Measurements from ENCODE around the gene ZC3HAV1. TPM values are rescaled to one million over a fixed set of nuclear protein-coding genes. Genes with fewer than 3 reads are reported as not detected.

ZC3HAV1 gene
- total and polyA plus RNA-seq, 2 experiments from 2014 or later = 24.8 to 56.8 TPM

DNA sequence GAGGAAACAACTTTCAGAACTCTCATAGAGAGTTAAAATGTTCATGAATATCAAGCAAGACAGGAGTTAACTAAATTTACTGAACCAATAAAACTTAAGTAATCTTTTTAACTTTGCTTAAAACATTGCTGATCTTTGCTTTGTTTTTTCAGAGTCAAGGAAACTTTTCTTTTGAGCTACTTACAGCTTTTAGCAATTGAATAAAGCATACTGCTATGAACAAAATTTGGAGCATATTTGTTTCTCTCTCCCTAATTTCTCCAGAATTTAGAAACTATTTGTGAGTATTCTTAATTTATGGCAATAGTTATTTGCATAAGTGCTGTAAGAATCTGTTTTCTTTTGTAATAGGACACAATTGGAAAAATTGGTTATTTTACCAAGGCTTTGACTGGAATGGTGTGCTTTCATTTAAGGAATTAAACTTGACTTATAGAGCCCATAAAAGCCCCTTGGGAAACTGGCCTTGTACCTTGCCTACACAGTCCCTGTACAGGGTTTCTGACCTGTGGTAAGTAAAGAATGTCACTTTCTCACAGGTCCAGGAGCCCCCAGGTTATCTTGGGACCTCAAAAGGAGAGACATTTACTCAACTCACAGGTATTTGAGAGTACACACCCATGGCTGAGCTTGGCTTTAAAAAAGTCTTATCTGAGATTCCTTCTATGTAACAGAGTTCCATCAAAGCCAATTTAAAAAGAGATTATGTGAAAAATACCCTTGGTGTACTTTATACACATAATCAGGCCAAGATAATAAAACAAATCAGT, 105.0 kb downstream of the ZC3HAV1 start:
- Mint-ChIP-seq H3K9me3 (peaks cover 34% of the 10 kb centered on the region), H3K27me3 (ENCODE audit: insufficient read depth, low read depth, poor library complexity) (no peaks in the 10 kb centered on the region), H3K4me1 (no peaks in the 10 kb centered on the region), H3K4me3 (no peak overlapping the region), H3K36me3 (ENCODE audit: low read depth) (peaks cover 10% of the 10 kb centered on the region; the same call in 1 of the 3 replicates), H3K27ac (no peak overlapping the region)
- no peak overlapping the region for H2AFZ ChIP-seq
- no peaks in the 10 kb centered on the region for H3K79me2 ChIP-seq (replicated peaks; ENCODE audit: insufficient read depth)
- no peaks in the 10 kb centered on the region for H3K27me3 ChIP-seq (ENCODE audit: insufficient read depth)
- no peaks in the 10 kb centered on the region; the same call in 1 of the 2 replicates for H3K4me1 ChIP-seq (ENCODE audit: insufficient read depth)
- 0 out of 2 replicates have a peak, but pooled peaks cover 5% of the 10 kb centered on the region for H3K9me2 ChIP-seq (ENCODE audit: insufficient read depth)
- no peaks in the 10 kb centered on the region for H3F3A ChIP-seq (replicated peaks; ENCODE audit: low read depth)
- no peak overlapping the region for H3K4me2 ChIP-seq
- H3K4me3 ChIP-seq = no peak overlapping the region
- no peaks in the 10 kb centered on the region; the same call in 1 of the 2 replicates for H3K36me3 ChIP-seq (ENCODE audit: insufficient read depth)
- H4K20me1 ChIP-seq (replicated peaks; ENCODE audit: insufficient read depth) = no peaks in the 10 kb centered on the region
- ATAC-seq = no peak
- no peak for DNase-seq (ENCODE audit: low spot score)
- no peak for TF ChIP-seq EZH2 (IDR thresholded peaks at IDR 0.05; ENCODE audit: low read depth, unreplicated experiment)
- no peak for TF ChIP-seq ZNF331 (CRISPR knock-in tag; IDR thresholded peaks at IDR 0.05; ENCODE audit: low read depth)
- TF ChIP-seq, protein P1, sequence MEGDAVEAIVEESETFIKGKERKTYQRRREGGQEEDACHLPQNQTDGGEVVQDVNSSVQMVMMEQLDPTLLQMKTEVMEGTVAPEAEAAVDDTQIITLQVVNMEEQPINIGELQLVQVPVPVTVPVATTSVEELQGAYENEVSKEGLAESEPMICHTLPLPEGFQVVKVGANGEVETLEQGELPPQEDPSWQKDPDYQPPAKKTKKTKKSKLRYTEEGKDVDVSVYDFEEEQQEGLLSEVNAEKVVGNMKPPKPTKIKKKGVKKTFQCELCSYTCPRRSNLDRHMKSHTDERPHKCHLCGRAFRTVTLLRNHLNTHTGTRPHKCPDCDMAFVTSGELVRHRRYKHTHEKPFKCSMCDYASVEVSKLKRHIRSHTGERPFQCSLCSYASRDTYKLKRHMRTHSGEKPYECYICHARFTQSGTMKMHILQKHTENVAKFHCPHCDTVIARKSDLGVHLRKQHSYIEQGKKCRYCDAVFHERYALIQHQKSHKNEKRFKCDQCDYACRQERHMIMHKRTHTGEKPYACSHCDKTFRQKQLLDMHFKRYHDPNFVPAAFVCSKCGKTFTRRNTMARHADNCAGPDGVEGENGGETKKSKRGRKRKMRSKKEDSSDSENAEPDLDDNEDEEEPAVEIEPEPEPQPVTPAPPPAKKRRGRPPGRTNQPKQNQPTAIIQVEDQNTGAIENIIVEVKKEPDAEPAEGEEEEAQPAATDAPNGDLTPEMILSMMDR (conservative IDR thresholded peaks at IDR 0.05; ENCODE audit: low read depth in 2 of 2) = no peak
- no peak for TF ChIP-seq POLR2AphosphoS5 (IDR thresholded peaks at IDR 0.05; ENCODE audit: low read depth)
- TF ChIP-seq, protein P2, sequence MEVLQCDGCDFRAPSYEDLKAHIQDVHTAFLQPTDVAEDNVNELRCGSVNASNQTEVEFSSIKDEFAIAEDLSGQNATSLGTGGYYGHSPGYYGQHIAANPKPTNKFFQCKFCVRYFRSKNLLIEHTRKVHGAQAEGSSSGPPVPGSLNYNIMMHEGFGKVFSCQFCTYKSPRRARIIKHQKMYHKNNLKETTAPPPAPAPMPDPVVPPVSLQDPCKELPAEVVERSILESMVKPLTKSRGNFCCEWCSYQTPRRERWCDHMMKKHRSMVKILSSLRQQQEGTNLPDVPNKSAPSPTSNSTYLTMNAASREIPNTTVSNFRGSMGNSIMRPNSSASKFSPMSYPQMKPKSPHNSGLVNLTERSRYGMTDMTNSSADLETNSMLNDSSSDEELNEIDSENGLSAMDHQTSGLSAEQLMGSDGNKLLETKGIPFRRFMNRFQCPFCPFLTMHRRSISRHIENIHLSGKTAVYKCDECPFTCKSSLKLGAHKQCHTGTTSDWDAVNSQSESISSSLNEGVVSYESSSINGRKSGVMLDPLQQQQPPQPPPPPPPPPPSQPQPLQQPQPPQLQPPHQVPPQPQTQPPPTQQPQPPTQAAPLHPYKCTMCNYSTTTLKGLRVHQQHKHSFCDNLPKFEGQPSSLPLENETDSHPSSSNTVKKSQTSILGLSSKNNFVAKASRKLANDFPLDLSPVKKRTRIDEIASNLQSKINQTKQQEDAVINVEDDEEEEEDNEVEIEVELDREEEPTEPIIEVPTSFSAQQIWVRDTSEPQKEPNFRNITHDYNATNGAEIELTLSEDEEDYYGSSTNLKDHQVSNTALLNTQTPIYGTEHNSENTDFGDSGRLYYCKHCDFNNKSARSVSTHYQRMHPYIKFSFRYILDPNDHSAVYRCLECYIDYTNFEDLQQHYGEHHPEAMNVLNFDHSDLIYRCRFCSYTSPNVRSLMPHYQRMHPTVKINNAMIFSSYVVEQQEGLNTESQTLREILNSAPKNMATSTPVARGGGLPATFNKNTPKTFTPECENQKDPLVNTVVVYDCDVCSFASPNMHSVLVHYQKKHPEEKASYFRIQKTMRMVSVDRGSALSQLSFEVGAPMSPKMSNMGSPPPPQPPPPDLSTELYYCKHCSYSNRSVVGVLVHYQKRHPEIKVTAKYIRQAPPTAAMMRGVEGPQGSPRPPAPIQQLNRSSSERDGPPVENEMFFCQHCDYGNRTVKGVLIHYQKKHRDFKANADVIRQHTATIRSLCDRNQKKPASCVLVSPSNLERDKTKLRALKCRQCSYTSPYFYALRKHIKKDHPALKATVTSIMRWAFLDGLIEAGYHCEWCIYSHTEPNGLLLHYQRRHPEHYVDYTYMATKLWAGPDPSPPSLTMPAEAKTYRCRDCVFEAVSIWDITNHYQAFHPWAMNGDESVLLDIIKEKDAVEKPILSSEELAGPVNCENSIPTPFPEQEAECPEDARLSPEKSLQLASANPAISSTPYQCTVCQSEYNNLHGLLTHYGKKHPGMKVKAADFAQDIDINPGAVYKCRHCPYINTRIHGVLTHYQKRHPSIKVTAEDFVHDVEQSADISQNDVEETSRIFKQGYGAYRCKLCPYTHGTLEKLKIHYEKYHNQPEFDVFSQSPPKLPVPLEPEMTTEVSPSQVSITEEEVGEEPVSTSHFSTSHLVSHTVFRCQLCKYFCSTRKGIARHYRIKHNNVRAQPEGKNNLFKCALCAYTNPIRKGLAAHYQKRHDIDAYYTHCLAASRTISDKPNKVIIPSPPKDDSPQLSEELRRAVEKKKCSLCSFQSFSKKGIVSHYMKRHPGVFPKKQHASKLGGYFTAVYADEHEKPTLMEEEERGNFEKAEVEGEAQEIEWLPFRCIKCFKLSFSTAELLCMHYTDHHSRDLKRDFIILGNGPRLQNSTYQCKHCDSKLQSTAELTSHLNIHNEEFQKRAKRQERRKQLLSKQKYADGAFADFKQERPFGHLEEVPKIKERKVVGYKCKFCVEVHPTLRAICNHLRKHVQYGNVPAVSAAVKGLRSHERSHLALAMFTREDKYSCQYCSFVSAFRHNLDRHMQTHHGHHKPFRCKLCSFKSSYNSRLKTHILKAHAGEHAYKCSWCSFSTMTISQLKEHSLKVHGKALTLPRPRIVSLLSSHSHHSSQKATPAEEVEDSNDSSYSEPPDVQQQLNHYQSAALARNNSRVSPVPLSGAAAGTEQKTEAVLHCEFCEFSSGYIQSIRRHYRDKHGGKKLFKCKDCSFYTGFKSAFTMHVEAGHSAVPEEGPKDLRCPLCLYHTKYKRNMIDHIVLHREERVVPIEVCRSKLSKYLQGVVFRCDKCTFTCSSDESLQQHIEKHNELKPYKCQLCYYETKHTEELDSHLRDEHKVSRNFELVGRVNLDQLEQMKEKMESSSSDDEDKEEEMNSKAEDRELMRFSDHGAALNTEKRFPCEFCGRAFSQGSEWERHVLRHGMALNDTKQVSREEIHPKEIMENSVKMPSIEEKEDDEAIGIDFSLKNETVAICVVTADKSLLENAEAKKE (CRISPR knock-in tag; IDR thresholded peaks at IDR 0.05) = no peak
- no peak for TF ChIP-seq EZH2phosphoT487 (IDR thresholded peaks at IDR 0.05; ENCODE audit: unreplicated experiment)
- TF ChIP-seq CREB1 (CRISPR knock-in tag; IDR thresholded peaks at IDR 0.05; ENCODE audit: low read depth) = no peak
- TF ChIP-seq JUNB (IDR thresholded peaks at IDR 0.05; ENCODE audit: unreplicated experiment) = no peak
- TF ChIP-seq STAT1 (IDR thresholded peaks at IDR 0.05; ENCODE audit: unreplicated experiment) = no peak
- TF ChIP-seq, protein P3, sequence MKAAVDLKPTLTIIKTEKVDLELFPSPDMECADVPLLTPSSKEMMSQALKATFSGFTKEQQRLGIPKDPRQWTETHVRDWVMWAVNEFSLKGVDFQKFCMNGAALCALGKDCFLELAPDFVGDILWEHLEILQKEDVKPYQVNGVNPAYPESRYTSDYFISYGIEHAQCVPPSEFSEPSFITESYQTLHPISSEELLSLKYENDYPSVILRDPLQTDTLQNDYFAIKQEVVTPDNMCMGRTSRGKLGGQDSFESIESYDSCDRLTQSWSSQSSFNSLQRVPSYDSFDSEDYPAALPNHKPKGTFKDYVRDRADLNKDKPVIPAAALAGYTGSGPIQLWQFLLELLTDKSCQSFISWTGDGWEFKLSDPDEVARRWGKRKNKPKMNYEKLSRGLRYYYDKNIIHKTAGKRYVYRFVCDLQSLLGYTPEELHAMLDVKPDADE (IDR thresholded peaks at IDR 0.05) = no peak
- TF ChIP-seq, protein P4, sequence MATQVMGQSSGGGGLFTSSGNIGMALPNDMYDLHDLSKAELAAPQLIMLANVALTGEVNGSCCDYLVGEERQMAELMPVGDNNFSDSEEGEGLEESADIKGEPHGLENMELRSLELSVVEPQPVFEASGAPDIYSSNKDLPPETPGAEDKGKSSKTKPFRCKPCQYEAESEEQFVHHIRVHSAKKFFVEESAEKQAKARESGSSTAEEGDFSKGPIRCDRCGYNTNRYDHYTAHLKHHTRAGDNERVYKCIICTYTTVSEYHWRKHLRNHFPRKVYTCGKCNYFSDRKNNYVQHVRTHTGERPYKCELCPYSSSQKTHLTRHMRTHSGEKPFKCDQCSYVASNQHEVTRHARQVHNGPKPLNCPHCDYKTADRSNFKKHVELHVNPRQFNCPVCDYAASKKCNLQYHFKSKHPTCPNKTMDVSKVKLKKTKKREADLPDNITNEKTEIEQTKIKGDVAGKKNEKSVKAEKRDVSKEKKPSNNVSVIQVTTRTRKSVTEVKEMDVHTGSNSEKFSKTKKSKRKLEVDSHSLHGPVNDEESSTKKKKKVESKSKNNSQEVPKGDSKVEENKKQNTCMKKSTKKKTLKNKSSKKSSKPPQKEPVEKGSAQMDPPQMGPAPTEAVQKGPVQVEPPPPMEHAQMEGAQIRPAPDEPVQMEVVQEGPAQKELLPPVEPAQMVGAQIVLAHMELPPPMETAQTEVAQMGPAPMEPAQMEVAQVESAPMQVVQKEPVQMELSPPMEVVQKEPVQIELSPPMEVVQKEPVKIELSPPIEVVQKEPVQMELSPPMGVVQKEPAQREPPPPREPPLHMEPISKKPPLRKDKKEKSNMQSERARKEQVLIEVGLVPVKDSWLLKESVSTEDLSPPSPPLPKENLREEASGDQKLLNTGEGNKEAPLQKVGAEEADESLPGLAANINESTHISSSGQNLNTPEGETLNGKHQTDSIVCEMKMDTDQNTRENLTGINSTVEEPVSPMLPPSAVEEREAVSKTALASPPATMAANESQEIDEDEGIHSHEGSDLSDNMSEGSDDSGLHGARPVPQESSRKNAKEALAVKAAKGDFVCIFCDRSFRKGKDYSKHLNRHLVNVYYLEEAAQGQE (IDR thresholded peaks at IDR 0.05; ENCODE audit: unreplicated experiment) = no peak
- no peak for TF ChIP-seq NANOG (IDR thresholded peaks at IDR 0.05; ENCODE audit: borderline replicate concordance)
- TF ChIP-seq ZNF114 (CRISPR knock-in tag; IDR thresholded peaks at IDR 0.05) = no peak
- H3K27ac ChIP-seq (ENCODE audit: low read depth) = no peak overlapping the region
